DOHH2 (cell line): Measurements from ENCODE around the gene C16orf95.

ENCODE experiments used
- H3F3A ChIP-seq: fragments of 200-600 bp; sonication (generic), shearing (Covaris generic); 2 replicates; pipeline ENCODE4 v1.6.0; 2016; ENCODE audit warnings: antibody characterized with exemption, mild to moderate bottlenecking; ENCODE audit not compliant: control insufficient read depth, insufficient read depth
- H3K27ac ChIP-seq: fragments of 200-600 bp; sonication (generic); 2 replicates; pipeline ENCODE4 v1.5.1; 2014; ENCODE audit warnings: low read depth, mild to moderate bottlenecking, low read length, moderate library complexity
- H3K27me3 ChIP-seq: fragments of 200-600 bp; sonication (generic); 2 replicates; pipeline ENCODE4 v1.6.1; 2014; ENCODE audit warnings: mild to moderate bottlenecking, low read length, mixed read lengths; ENCODE audit not compliant: control insufficient read depth
- H3K36me3 ChIP-seq: fragments of 200-600 bp; sonication (generic); 2 replicates; pipeline ENCODE4 v1.6.1; 2014; ENCODE audit warnings: mild to moderate bottlenecking, low read length, moderate library complexity, mixed read lengths; ENCODE audit not compliant: control insufficient read depth
- H3K4me1 ChIP-seq: fragments of 200-600 bp; sonication (generic); 2 replicates; pipeline ENCODE4 v1.6.1; 2014; ENCODE audit warnings: mild to moderate bottlenecking, low read length, mixed read lengths; ENCODE audit not compliant: control insufficient read depth
- H3K4me2 ChIP-seq: fragments of 200-600 bp; sonication (generic); 2 replicates; pipeline ENCODE4 v1.6.0; 2014; ENCODE audit warnings: mild to moderate bottlenecking, low read length, moderate library complexity
- H3K4me3 ChIP-seq: fragments of 200-600 bp; sonication (generic); 2 replicates; pipeline ENCODE4 v1.5.1; 2014; ENCODE audit warnings: mild to moderate bottlenecking, low read length, mixed read lengths
- H3K79me2 ChIP-seq: fragments of 200-600 bp; sonication (generic); 2 replicates; pipeline ENCODE4 v1.6.1; 2014; ENCODE audit warnings: mild to moderate bottlenecking, low read length, mixed read lengths; ENCODE audit not compliant: control insufficient read depth
- H3K9me2 ChIP-seq: fragments of 200-600 bp; sonication (generic); replicated peaks from 2 replicates; pipeline ENCODE4 v1.6.1; 2014; ENCODE audit warnings: mild to moderate bottlenecking, low read length, mixed read lengths; ENCODE audit not compliant: control insufficient read depth
- H3K9me3 ChIP-seq: fragments of 200-600 bp; sonication (generic); 2 replicates; pipeline ENCODE4 v1.6.1; 2014; ENCODE audit warnings: antibody characterized with exemption, low read length, mixed read lengths; ENCODE audit not compliant: control insufficient read depth, insufficient read depth
- H4K20me1 ChIP-seq: fragments of 200-600 bp; sonication (generic); 2 replicates; pipeline ENCODE4 v1.6.0; 2014; ENCODE audit warnings: low read depth, mild to moderate bottlenecking, antibody characterized with exemption, low read length, moderate library complexity; ENCODE audit not compliant: control insufficient read depth, insufficient read depth
- CTCF ChIP-seq: fragments of 200-600 bp; sonication (generic); IDR thresholded peaks from one replicate; pipeline ENCODE4 v1.5.1; 2014; ENCODE audit warnings: antibody characterized with exemption, mild to moderate bottlenecking, low read depth, low read length; ENCODE audit not compliant: poor library complexity, severe bottlenecking
- EZH2phosphoT487 ChIP-seq: fragments of 200-600 bp; sonication (generic); IDR thresholded peaks from 2 replicates; pipeline ENCODE4 v1.6.1; 2017; ENCODE audit warnings: borderline replicate concordance, mild to moderate bottlenecking, antibody characterized with exemption, low read length, moderate library complexity, mixed read lengths

C16orf95 gene

GRCh38 chr16:87323727-87324410 is 6.7 kb upstream of the C16orf95 start:
- peaks cover 6% of the 10 kb centered on the region for H3K79me2 ChIP-seq
- H3K9me2 ChIP-seq: no peaks in the 10 kb centered on the region
- H3K36me3 ChIP-seq: peaks cover 8% of the 10 kb centered on the region
- TF ChIP-seq CTCF (no peak), EZH2phosphoT487 (no peak)
- H3K4me1 ChIP-seq: peaks cover 5% of the 10 kb centered on the region
- H4K20me1 ChIP-seq: no peaks in the 10 kb centered on the region
- H3K4me2 ChIP-seq: no peak overlapping the region
- H3F3A ChIP-seq: no peaks in the 10 kb centered on the region; the same call in 1 of the 2 replicates
- no peaks in the 10 kb centered on the region for H3K27me3 ChIP-seq
- H3K27ac ChIP-seq: no peak overlapping the region
- no peak overlapping the region for H3K4me3 ChIP-seq
- H3K9me3 ChIP-seq: no peaks in the 10 kb centered on the region

GRCh38 chr16:87322833-87323726 is 5.9 kb upstream of the C16orf95 start:
- H3F3A ChIP-seq: peaks cover 3% of the 10 kb centered on the region; the same call in 1 of the 2 replicates
- no peaks in the 10 kb centered on the region for H3K9me3 ChIP-seq
- peaks cover 15% of the 10 kb centered on the region for H3K36me3 ChIP-seq
- peaks cover 14% of the 10 kb centered on the region for H3K79me2 ChIP-seq
- peaks cover 13% of the 10 kb centered on the region for H3K4me1 ChIP-seq
- H3K9me2 ChIP-seq: no peaks in the 10 kb centered on the region
- TF ChIP-seq EZH2phosphoT487 (no peak), CTCF (no peak)
- H3K4me2 ChIP-seq: no peak overlapping the region
- no peaks in the 10 kb centered on the region for H3K27me3 ChIP-seq
- no peaks in the 10 kb centered on the region for H4K20me1 ChIP-seq
- H3K4me3 ChIP-seq: no peak overlapping the region
- no peak overlapping the region for H3K27ac ChIP-seq

- Histone ChIP-seq H3K27ac (no peak overlapping the region), H3K27me3 (no peaks in the 10 kb centered on the region), H4K20me1 (no peaks in the 10 kb centered on the region), H3F3A (peaks cover 3% of the 10 kb centered on the region; the same call in 1 of the 2 replicates), H3K79me2 (peaks cover 21% of the 10 kb centered on the region), H3K9me3 (no peaks in the 10 kb centered on the region), H3K9me2 (no peaks in the 10 kb centered on the region), H3K4me3 (no peak overlapping the region), H3K36me3 (peaks cover 19% of the 10 kb centered on the region), H3K4me2 (no peak overlapping the region), H3K4me1 (peaks cover 13% of the 10 kb centered on the region)
- TF ChIP-seq CTCF (no peak), EZH2phosphoT487 (no peak)
Measured at GRCh38 chr16:87322360-87322759, 5.2 kb upstream of the C16orf95 start.
